ENCODE data around the gene GOLT1B.

DNA sequence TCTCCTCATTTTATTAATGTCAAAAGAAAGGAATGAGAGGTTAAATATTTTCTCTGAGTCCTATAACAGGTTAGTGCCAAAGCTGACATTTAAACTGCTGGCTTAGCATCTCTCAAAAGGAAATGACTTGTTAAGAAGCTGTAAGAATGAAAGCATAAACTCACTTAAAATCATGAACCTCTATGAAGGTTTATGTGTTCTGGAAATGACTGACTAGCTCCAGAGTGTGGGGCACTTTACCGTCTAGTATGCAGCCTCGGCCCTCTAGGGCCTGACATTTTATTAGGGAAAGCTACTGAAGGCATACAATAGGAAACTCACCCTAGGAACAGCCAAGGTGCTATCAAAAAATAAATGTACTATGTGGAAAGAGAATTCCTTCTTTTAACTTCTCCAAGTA is 59.6 kb downstream of the GOLT1B start:
- TF ChIP-seq, protein P1, sequence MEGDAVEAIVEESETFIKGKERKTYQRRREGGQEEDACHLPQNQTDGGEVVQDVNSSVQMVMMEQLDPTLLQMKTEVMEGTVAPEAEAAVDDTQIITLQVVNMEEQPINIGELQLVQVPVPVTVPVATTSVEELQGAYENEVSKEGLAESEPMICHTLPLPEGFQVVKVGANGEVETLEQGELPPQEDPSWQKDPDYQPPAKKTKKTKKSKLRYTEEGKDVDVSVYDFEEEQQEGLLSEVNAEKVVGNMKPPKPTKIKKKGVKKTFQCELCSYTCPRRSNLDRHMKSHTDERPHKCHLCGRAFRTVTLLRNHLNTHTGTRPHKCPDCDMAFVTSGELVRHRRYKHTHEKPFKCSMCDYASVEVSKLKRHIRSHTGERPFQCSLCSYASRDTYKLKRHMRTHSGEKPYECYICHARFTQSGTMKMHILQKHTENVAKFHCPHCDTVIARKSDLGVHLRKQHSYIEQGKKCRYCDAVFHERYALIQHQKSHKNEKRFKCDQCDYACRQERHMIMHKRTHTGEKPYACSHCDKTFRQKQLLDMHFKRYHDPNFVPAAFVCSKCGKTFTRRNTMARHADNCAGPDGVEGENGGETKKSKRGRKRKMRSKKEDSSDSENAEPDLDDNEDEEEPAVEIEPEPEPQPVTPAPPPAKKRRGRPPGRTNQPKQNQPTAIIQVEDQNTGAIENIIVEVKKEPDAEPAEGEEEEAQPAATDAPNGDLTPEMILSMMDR (conservative IDR thresholded peaks at IDR 0.05; ENCODE audit: low read depth, low read length) = no peak
- TF ChIP-seq EZH2 (IDR thresholded peaks at IDR 0.05; ENCODE audit: low read length, unreplicated experiment) (no peak), EZH2phosphoT487 (IDR thresholded peaks at IDR 0.05; ENCODE audit: borderline replicate concordance, low read length) (no peak)

Data from PC-3 (cell line).